A673 (cell line): Measurements from ENCODE around the gene ZSCAN20. TPM values are rescaled to one million over a fixed set of nuclear protein-coding genes. Genes with fewer than 3 reads are reported as not detected.

ENCODE experiments used
- BruUV-seq: library from RNA; stranded (reverse); fragments of 400-500 nt; replicated peaks from 2 replicates; lab custom pipeline; 2021; lab: Mats Ljungman, UMichigan
- CTCF ChIA-PET: fragments of 300-600 bp; sonication (Branson Sonifier 250); formaldehyde crosslinking; loops from one replicate; lab custom pipeline; 2022; ENCODE audit warnings: antibody characterized with exemption; lab: Charles Lee
- POLR2A ChIA-PET: fragments of 300-600 bp; sonication (Branson Sonifier 250); formaldehyde crosslinking; loops from one replicate; lab custom pipeline; 2022; ENCODE audit warnings: antibody characterized with exemption; ENCODE audit not compliant: low non-redundant PET; lab: Charles Lee
- DNase-seq: peaks from one replicate; pipeline ENCODE4 v3.0.0-alpha.2; 2015; ENCODE audit warnings: low spot score
- H3K27ac ChIP-seq: fragments of 200-600 bp; sonication (generic); 2 replicates; pipeline ENCODE4 v1.5.1; 2016; ENCODE audit warnings: mixed run types, low read depth, mild to moderate bottlenecking, mixed read lengths, antibody characterized with exemption, low read length; ENCODE audit not compliant: poor library complexity, severe bottlenecking
- H3K27me3 ChIP-seq: fragments of 200-600 bp; sonication (generic); replicated peaks from 2 replicates; pipeline ENCODE4 v1.6.1; 2017; ENCODE audit warnings: mixed run types, low read depth, mild to moderate bottlenecking, mixed read lengths, antibody characterized with exemption, low read length; ENCODE audit not compliant: insufficient read depth, poor library complexity
- H3K36me3 ChIP-seq: fragments of 200-600 bp; sonication (generic); 2 replicates; pipeline ENCODE4 v1.6.1; 2016; ENCODE audit warnings: mixed run types, mild to moderate bottlenecking, mixed read lengths, antibody characterized with exemption, low read length; ENCODE audit not compliant: insufficient read depth, poor library complexity, severe bottlenecking
- H3K4me1 ChIP-seq: fragments of 200-600 bp; sonication (generic); 2 replicates; pipeline ENCODE4 v1.6.1; 2017; ENCODE audit warnings: mixed run types, mild to moderate bottlenecking, mixed read lengths, antibody characterized with exemption, low read length; ENCODE audit not compliant: insufficient read depth, poor library complexity, severe bottlenecking
- H3K4me3 ChIP-seq: fragments of 200-600 bp; sonication (generic); 2 replicates; pipeline ENCODE4 v1.5.1; 2016; ENCODE audit warnings: low read depth, mixed run types, mild to moderate bottlenecking, mixed read lengths, low read length; ENCODE audit not compliant: poor library complexity, severe bottlenecking
- H3K9me3 ChIP-seq: fragments of 200-600 bp; sonication (generic); 2 replicates; pipeline ENCODE4 v1.6.1; 2016; ENCODE audit warnings: mixed run types, low read depth, mild to moderate bottlenecking, mixed read lengths, antibody characterized with exemption, low read length; ENCODE audit not compliant: poor library complexity, severe bottlenecking
- CTCF ChIP-seq: fragments of 300-800, 200-600 bp; sonication (generic); conservative IDR thresholded peaks from 2 replicates; pipeline ENCODE4 v1.5.1; 2017; ENCODE audit warnings: low read depth, mild to moderate bottlenecking, antibody characterized with exemption, low read length, moderate library complexity, mixed read lengths
- EZH2 ChIP-seq: fragments of 200-600 bp; sonication (generic); IDR thresholded peaks from 2 replicates; pipeline ENCODE4 v1.6.1; 2017; ENCODE audit warnings: borderline replicate concordance, low read depth, mild to moderate bottlenecking, mixed read lengths, antibody characterized with exemption, low read length; ENCODE audit not compliant: poor library complexity, severe bottlenecking
- intact Hi-C: fragments of 100-400 bp; cut with micrococcal nuclease; formaldehyde crosslinking; loops from one replicate; pipeline ENCODE4 v1.10.0; 2022; ENCODE audit not compliant: unreplicated experiment
- total RNA-seq: library from RNA; stranded (reverse); gene quantifications from 2 replicates; pipeline ENCODE4 v1.2.3, GENCODE V29; 2021

ZSCAN20 gene
- total RNA-seq, 1 experiment from 2014 or later, result 4.5 TPM

GRCh38 chr1:33532936-33533335 is 60.5 kb downstream of the ZSCAN20 start:
- no peak for DNase-seq
- CTCF ChIA-PET, result no interaction called here
- Histone ChIP-seq H3K4me1 (no peaks in the 10 kb centered on the region), H3K9me3 (no peaks in the 10 kb centered on the region), H3K27me3 (peaks cover 21% of the 10 kb centered on the region), H3K36me3 (no peaks in the 10 kb centered on the region), H3K4me3 (no peak overlapping the region), H3K27ac (no peak overlapping the region)
- no TSS peak for BruUV-seq
- TF ChIP-seq CTCF, result no peak
- TF ChIP-seq EZH2, result no peak
- POLR2A ChIA-PET, result no interaction called here
- intact Hi-C loops, result no loop called here

- DNase-seq, result no peak
- Histone ChIP-seq H3K27me3 (peaks cover 11% of the 10 kb centered on the region), H3K36me3 (no peaks in the 10 kb centered on the region), H3K9me3 (no peaks in the 10 kb centered on the region), H3K27ac (no peak overlapping the region), H3K4me3 (no peak overlapping the region), H3K4me1 (no peaks in the 10 kb centered on the region)
- POLR2A ChIA-PET, result no interaction called here
- no peak for TF ChIP-seq CTCF
- no peak for TF ChIP-seq EZH2
- intact Hi-C loops, result no loop called here
- BruUV-seq, result no TSS peak
- CTCF ChIA-PET, result interaction anchor here (0.6 kb wide), 1 partner anchor 1715 kb away, joined by 3 read pairs; no protein-coding TSS in a partner anchor
Measured at GRCh38 chr1:33535334-33535733, 62.9 kb downstream of the ZSCAN20 start.

GRCh38 chr1:33537885-33538284 is 65.4 kb downstream of the ZSCAN20 start:
- Histone ChIP-seq H3K4me1 (no peaks in the 10 kb centered on the region), H3K9me3 (no peaks in the 10 kb centered on the region), H3K27ac (no peak overlapping the region), H3K4me3 (no peak overlapping the region), H3K27me3 (no peaks in the 10 kb centered on the region), H3K36me3 (no peaks in the 10 kb centered on the region)
- intact Hi-C loops, result no loop called here
- BruUV-seq, result no TSS peak
- ChIA-PET CTCF (no interaction called here), POLR2A (no interaction called here)
- TF ChIP-seq EZH2 (no peak), CTCF (no peak)
- no peak for DNase-seq
